GM12801 (cell line): ENCODE data around the gene PRKCB.

Source experiments
- CTCF ChIP-seq: IDR thresholded peaks from one replicate; pipeline ENCODE4 v1.5.1; 2011; ENCODE audit warnings: control low read depth; ENCODE audit not compliant: insufficient read length; ENCODE audit errors: extremely low read depth

PRKCB gene

GRCh38 chr16:23836404-23837311 is 875 bp downstream of the PRKCB start:
- TF ChIP-seq CTCF: no peak

GRCh38 chr16:23837553-23838308 is 1.9 kb downstream of the PRKCB start:
- TF ChIP-seq CTCF: no peak

GRCh38 chr16:23838485-23839142 is 2.8 kb downstream of the PRKCB start:
- no peak for TF ChIP-seq CTCF

GRCh38 chr16:23840310-23840709 is 4.5 kb downstream of the PRKCB start:
- no peak for TF ChIP-seq CTCF

- no peak for TF ChIP-seq CTCF
Observed at GRCh38 chr16:23842137-23842600, 6.4 kb downstream of the PRKCB start.

GRCh38 chr16:23843143-23843542 is 7.4 kb downstream of the PRKCB start:
- TF ChIP-seq CTCF: no peak

GRCh38 chr16:23847251-23847650 is 11.5 kb downstream of the PRKCB start:
- no peak for TF ChIP-seq CTCF
